ENCODE results near the gene PDZD7. TPM values are rescaled to one million over a fixed set of nuclear protein-coding genes. Genes with fewer than 3 reads are reported as not detected.

The PDZD7 gene
- total RNA-seq, 4 donors from 2014 or later: under 0.01 to 0.75 (median 0.39) TPM

GRCh38 chr10:101027106-101027720, 3.7 kb downstream of the PDZD7 start:
- intact Hi-C loops (cut with DNase I): loop anchor here (5.0 kb wide), 1 partner anchor 40 kb away; the partner anchor contains the start of genes MRPL43 and TWNK
- WGBS: 77% methylated on average over 10 of the region's 10 CpGs
- DNase-seq (ENCODE audit: extremely low spot score): no peak
- H3K9me3 ChIP-seq: no peaks in the 10 kb centered on the region
- no peaks in the 10 kb centered on the region for H3K36me3 ChIP-seq
- H3K27me3 ChIP-seq: peaks cover 0 to under 1% (median 0%) of the 10 kb centered on the region in 4 donors
- peaks cover 8 to 20% (median 13%) of the 10 kb centered on the region in 4 donors for H3K4me1 ChIP-seq
- H3K4me3 ChIP-seq: no peak overlapping the region
- TF ChIP-seq POLR2A (IDR thresholded peaks at IDR 0.05; ENCODE audit: low read depth) (no peak), CTCF (IDR thresholded peaks at IDR 0.05) (no peak), POLR2AphosphoS5 (IDR thresholded peaks at IDR 0.05) (no peak)
- H3K27ac ChIP-seq (replicated peaks in 1 of 4): no peak overlapping the region

- H3K36me3 ChIP-seq: no peaks in the 10 kb centered on the region
- no peak overlapping the region for H3K27ac ChIP-seq (replicated peaks in 1 of 4)
- TF ChIP-seq EP300 (IDR thresholded peaks at IDR 0.05): no peak
- no peak for TF ChIP-seq POLR2AphosphoS5 (IDR thresholded peaks at IDR 0.05)
- TF ChIP-seq CTCF (IDR thresholded peaks at IDR 0.05): no peak
- TF ChIP-seq POLR2A (IDR thresholded peaks at IDR 0.05; ENCODE audit: low read depth): no peak
- intact Hi-C loops (cut with DNase I): no loop called here
- no peak overlapping the region for H3K4me3 ChIP-seq
- H3K4me1 ChIP-seq: peaks cover 7 to 11% (median 10%) of the 10 kb centered on the region in 4 donors
- WGBS: 95% methylated on average over 9 of the region's 15 CpGs
- no peaks in the 10 kb centered on the region for H3K9me3 ChIP-seq
- H3K27me3 ChIP-seq: peaks cover 0 to 37% (median 3%) of the 10 kb centered on the region in 4 donors
- no peak for DNase-seq (ENCODE audit: extremely low spot score)
These were observed 7.8 kb downstream of the PDZD7 start for GRCh38 chr10:101022967-101023705.

GRCh38 chr10:101021692-101022251, 9.2 kb downstream of the PDZD7 start:
- no peak for TF ChIP-seq CTCF (IDR thresholded peaks at IDR 0.05)
- TF ChIP-seq POLR2A (IDR thresholded peaks at IDR 0.05; ENCODE audit: low read depth): no peak
- TF ChIP-seq EP300 (IDR thresholded peaks at IDR 0.05): no peak
- no peak for TF ChIP-seq POLR2AphosphoS5 (IDR thresholded peaks at IDR 0.05)

GRCh38 chr10:101021239-101021638, 9.7 kb downstream of the PDZD7 start:
- 88% methylated on average over 3 of the region's 4 CpGs for WGBS
- peaks cover 0 to 53% (median 3%) of the 10 kb centered on the region in 4 donors for H3K27me3 ChIP-seq
- no peak overlapping the region for H3K27ac ChIP-seq (replicated peaks in 1 of 4)
- no peak for DNase-seq (ENCODE audit: extremely low spot score)
- H3K9me3 ChIP-seq: no peaks in the 10 kb centered on the region
- intact Hi-C loops (cut with DNase I): no loop called here
- H3K4me1 ChIP-seq: peaks cover 7 to 13% (median 10%) of the 10 kb centered on the region in 4 donors
- H3K4me3 ChIP-seq: no peak overlapping the region
- no peak for TF ChIP-seq POLR2A (IDR thresholded peaks at IDR 0.05; ENCODE audit: low read depth)
- no peak for TF ChIP-seq POLR2AphosphoS5 (IDR thresholded peaks at IDR 0.05)
- no peak for TF ChIP-seq CTCF (IDR thresholded peaks at IDR 0.05)
- TF ChIP-seq EP300 (IDR thresholded peaks at IDR 0.05): no peak
- no peaks in the 10 kb centered on the region for H3K36me3 ChIP-seq

More at GRCh38 chr10:101021692-101022251, 9.2 kb downstream of the PDZD7 start:
- intact Hi-C loops (cut with DNase I): no loop called here
- peaks cover 7 to 13% (median 10%) of the 10 kb centered on the region in 4 donors for H3K4me1 ChIP-seq
- no peak overlapping the region for H3K4me3 ChIP-seq
- H3K36me3 ChIP-seq: no peaks in the 10 kb centered on the region
- H3K27me3 ChIP-seq: peaks cover 0 to 48% (median 3%) of the 10 kb centered on the region in 4 donors
- no peak overlapping the region for H3K27ac ChIP-seq (replicated peaks in 1 of 4)
- no peaks in the 10 kb centered on the region for H3K9me3 ChIP-seq
- 88% methylated on average over 11 of the region's 11 CpGs for WGBS
- DNase-seq (ENCODE audit: extremely low spot score): no peak

All from esophagus muscularis mucosa (tissue), 4 donors.